HG03520 (cell line): ENCODE measurements around the gene RAB40C.

Source experiments
- ATAC-seq: cut with Tn5 transposase; IDR thresholded peaks from one replicate; pipeline ENCODE4 v1.9.1; 2021; ENCODE audit warnings: mild to moderate bottlenecking, moderate library complexity; ENCODE audit not compliant: unreplicated experiment

RAB40C gene

GRCh38 chr16:574021-574760, 15.7 kb upstream of the RAB40C start:
- ATAC-seq, result no peak

- no peak for ATAC-seq
Observed at GRCh38 chr16:575354-576196, 14.3 kb upstream of the RAB40C start.

- ATAC-seq, result no peak
Observed at GRCh38 chr16:576197-576822, 13.6 kb upstream of the RAB40C start.

GRCh38 chr16:576823-577201, 13.1 kb upstream of the RAB40C start:
- no peak for ATAC-seq

GRCh38 chr16:577796-578195, 12.1 kb upstream of the RAB40C start:
- ATAC-seq, result no peak

- ATAC-seq, result no peak
Observed at GRCh38 chr16:578232-578869, 11.5 kb upstream of the RAB40C start.

- no peak for ATAC-seq
Observed at GRCh38 chr16:578870-579405, 10.9 kb upstream of the RAB40C start.

GRCh38 chr16:580141-580945, 9.5 kb upstream of the RAB40C start:
- no peak for ATAC-seq

GRCh38 chr16:580946-581498, 8.8 kb upstream of the RAB40C start:
- ATAC-seq, result no peak

- no peak for ATAC-seq
Observed at GRCh38 chr16:582218-582613, 7.7 kb upstream of the RAB40C start.

- no peak for ATAC-seq
Observed at GRCh38 chr16:582614-583331, 7.1 kb upstream of the RAB40C start.

GRCh38 chr16:583470-583814, 6.4 kb upstream of the RAB40C start:
- no peak for ATAC-seq

- no peak for ATAC-seq
Observed at GRCh38 chr16:583815-584591, 5.9 kb upstream of the RAB40C start.

- no peak for ATAC-seq
Observed at GRCh38 chr16:585351-585750, 4.5 kb upstream of the RAB40C start.

GRCh38 chr16:586047-586644, 3.7 kb upstream of the RAB40C start:
- ATAC-seq, result no peak

GRCh38 chr16:586645-587590, 2.9 kb upstream of the RAB40C start:
- no peak for ATAC-seq

- peak; percentile 1 for ATAC-seq
Observed at GRCh38 chr16:588639-588888, 1.3 kb upstream of the RAB40C start.
